ENCODE data around the gene TRIM7. TPM values are rescaled to one million over a fixed set of nuclear protein-coding genes. Genes with fewer than 3 reads are reported as not detected.

TRIM7 gene
- total and polyA plus RNA-seq, 2 donors (not counting 1 experiment from before 2014, with no cell fraction given): 1.7 to 7.4 TPM

DNA sequence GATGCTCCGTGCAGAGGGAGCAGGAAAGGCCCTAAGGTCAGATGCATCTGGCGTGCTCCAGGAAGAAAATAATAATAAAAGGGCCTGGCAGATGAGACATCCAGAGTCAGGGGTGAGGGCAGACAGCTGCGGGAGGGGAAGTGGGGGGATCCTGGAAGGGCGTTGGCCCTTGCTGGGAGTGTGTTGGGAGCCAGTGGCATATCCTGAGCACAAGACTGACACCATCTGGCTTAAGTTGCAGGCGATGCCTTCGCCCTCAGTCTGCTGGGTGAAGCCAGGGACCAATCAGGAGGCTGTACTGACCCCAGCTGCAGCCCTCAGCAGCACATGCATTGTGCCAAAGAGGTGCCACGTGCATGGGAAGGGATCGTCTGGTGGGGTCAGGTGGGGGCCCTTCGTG lies 53.9 kb downstream of the TRIM7 start:
- POLR2A ChIA-PET: no interaction called here
- H3K27me3 Mint-ChIP-seq: peaks cover 44% of the 10 kb centered on the region

More for the DNA sequence above, 53.9 kb downstream of the TRIM7 start:
- intact Hi-C loops (cut with micrococcal nuclease): loop anchor here (10.0 kb wide), 1 partner anchor 46 kb away; no protein-coding TSS in a partner anchor
- no peaks in the 10 kb centered on the region for H3K4me1 Mint-ChIP-seq
- no peaks in the 10 kb centered on the region for H3K9me3 Mint-ChIP-seq (ENCODE audit: insufficient read depth)
- Histone ChIP-seq H3K79me2 (ENCODE audit: control insufficient read depth, insufficient read depth, low read length) (no peaks in the 10 kb centered on the region), H3K4me3 (ENCODE audit: control extremely low read depth in 1 of 5, extremely low read depth in 1 of 5, insufficient read depth in 1 of 5, low read depth in 2 of 5, low read length in 4 of 5) (no peak overlapping the region), H3K27me3 (replicated peaks in 1 of 4; ENCODE audit: control extremely low read depth in 1 of 4, control insufficient read depth in 3 of 4, insufficient read depth in 4 of 4, low read length in 3 of 4) (peaks cover 0 to 16% (median 1%) of the 10 kb centered on the region in 4 experiments), H3K4me2 (replicated peaks; ENCODE audit: low read depth, low read length, poor library complexity, severe bottlenecking) (no peak overlapping the region), H3K9ac (ENCODE audit: low read length) (no peak overlapping the region), H3K9me3 (ENCODE audit: control extremely low read depth in 1 of 3, control insufficient read depth in 2 of 3, insufficient read depth in 1 of 3, low read length in 2 of 3) (peaks cover 0 to 4% (median 0%) of the 10 kb centered on the region in 3 donors), H4K20me1 (ENCODE audit: control insufficient read depth, insufficient read depth, low read length, poor library complexity, severe bottlenecking) (no peaks in the 10 kb centered on the region), H2AFZ (ENCODE audit: insufficient read depth, low read depth, low read length, poor library complexity, severe bottlenecking) (no peak overlapping the region), H3K4me1 (ENCODE audit: control insufficient read depth in 2 of 2, insufficient read depth in 2 of 2, low read length in 2 of 2) (no peaks in the 10 kb centered on the region), H3K36me3 (replicated peaks in 1 of 2; ENCODE audit: control extremely low read depth in 1 of 2, control insufficient read depth in 1 of 2, extremely low read depth in 1 of 2, insufficient read depth in 2 of 2, low read length in 1 of 2) (no peaks in the 10 kb centered on the region), H3K27ac (ENCODE audit: low read length in 2 of 2) (no peak overlapping the region)
- DNase-seq (no peak), ATAC-seq (ENCODE audit: low read depth) (no peak)
- no peak overlapping the region for H3K27ac Mint-ChIP-seq
- TF ChIP-seq EZH2 (IDR thresholded peaks at IDR 0.05; ENCODE audit: borderline replicate concordance, insufficient read depth, low read depth, low read length, poor library complexity, severe bottlenecking): no peak
- TF ChIP-seq CTCF (IDR thresholded peaks at IDR 0.05): no peak
- H3K4me3 Mint-ChIP-seq: no peak overlapping the region
- CTCF ChIA-PET: interaction anchor here (0.7 kb wide), 1 partner anchor 16 kb away, joined by 3 read pairs; no protein-coding TSS in a partner anchor
- WGBS (ENCODE audit: insufficient coverage): 51% methylated on average over 9 of the region's 9 CpGs
